ENCODE measurements around the gene CCDC197. TPM values are rescaled to one million over a fixed set of nuclear protein-coding genes. Genes with fewer than 3 reads are reported as not detected.

The CCDC197 gene
- total RNA-seq, 1 donor from 2014 or later, result not detected

- DNase-seq (ENCODE audit: low read depth in 2 of 2), result no peak
Observed at GRCh38 chr14:93999573-93999972, 2.5 kb downstream of the CCDC197 start.

- DNase-seq (ENCODE audit: low read depth in 2 of 2), result no peak
Observed at GRCh38 chr14:94000267-94000666, 3.2 kb downstream of the CCDC197 start.

- DNase-seq (ENCODE audit: low read depth in 2 of 2), result no peak
Observed at GRCh38 chr14:94001016-94001415, 3.9 kb downstream of the CCDC197 start.

- DNase-seq (ENCODE audit: low read depth in 2 of 2), result peak; percentile 23 to 67
Observed at GRCh38 chr14:94001501-94002396, 4.6 kb downstream of the CCDC197 start.

- no peak for DNase-seq (ENCODE audit: low read depth in 2 of 2)
Observed at GRCh38 chr14:94003397-94003796, 6.3 kb downstream of the CCDC197 start.

- DNase-seq (ENCODE audit: low read depth in 2 of 2), result no peak
Observed at GRCh38 chr14:94004015-94004414, 6.9 kb downstream of the CCDC197 start.

- peak in 1 of 2 donors; percentile 9 for DNase-seq (ENCODE audit: low read depth in 2 of 2)
Observed at GRCh38 chr14:94005324-94006073, 8.4 kb downstream of the CCDC197 start.

GRCh38 chr14:94008234-94008633 lies 11.1 kb downstream of the CCDC197 start:
- DNase-seq (ENCODE audit: low read depth in 2 of 2), result no peak

- no peak for DNase-seq (ENCODE audit: low read depth in 2 of 2)
Observed at GRCh38 chr14:94009767-94010166, 12.7 kb downstream of the CCDC197 start.

- no peak for DNase-seq (ENCODE audit: low read depth in 2 of 2)
Observed at GRCh38 chr14:94010625-94011024, 13.5 kb downstream of the CCDC197 start.

- DNase-seq (ENCODE audit: low read depth in 2 of 2), result no peak
Observed at GRCh38 chr14:94011795-94012194, 14.7 kb downstream of the CCDC197 start.

- DNase-seq (ENCODE audit: low read depth in 2 of 2), result no peak
Observed at GRCh38 chr14:94014382-94014781, 17.3 kb downstream of the CCDC197 start.

GRCh38 chr14:94015223-94015622 lies 18.1 kb downstream of the CCDC197 start:
- no peak for DNase-seq (ENCODE audit: low read depth in 2 of 2)

GRCh38 chr14:94016446-94016976 lies 19.4 kb downstream of the CCDC197 start:
- no peak for DNase-seq (ENCODE audit: low read depth in 2 of 2)

GRCh38 chr14:94018308-94018707 lies 21.2 kb downstream of the CCDC197 start:
- DNase-seq (ENCODE audit: low read depth in 2 of 2), result no peak

GRCh38 chr14:94019329-94019728 lies 22.2 kb downstream of the CCDC197 start:
- no peak for DNase-seq (ENCODE audit: low read depth in 2 of 2)

GRCh38 chr14:94020267-94020666 lies 23.2 kb downstream of the CCDC197 start:
- DNase-seq (ENCODE audit: low read depth in 2 of 2), result no peak

GRCh38 chr14:94021001-94021400 lies 23.9 kb downstream of the CCDC197 start:
- DNase-seq (ENCODE audit: low read depth in 2 of 2), result peak in 1 of 2 donors; percentile 19

- no peak for DNase-seq (ENCODE audit: low read depth in 2 of 2)
Observed at GRCh38 chr14:94021416-94022157, 24.5 kb downstream of the CCDC197 start.

GRCh38 chr14:94022532-94023411 lies 25.7 kb downstream of the CCDC197 start:
- no peak for DNase-seq (ENCODE audit: low read depth in 2 of 2)

GRCh38 chr14:94024549-94024948 lies 27.4 kb downstream of the CCDC197 start:
- no peak for DNase-seq (ENCODE audit: low read depth in 2 of 2)
